Measurements from ENCODE around the gene RAB7A.
"Not testable (repeated sequence)": the region's sequence is repeated elsewhere in the genome, so short reads cannot be mapped to it uniquely, and the experiment has no call there.

Gene RAB7A

GRCh38 chr3:128710816-128711433 lies 15.1 kb upstream of the RAB7A start:
- Histone ChIP-seq H3K4me3 (no peak overlapping the region), H3K27ac (no peak overlapping the region)
- DNase-seq (ENCODE audit: low spot score), result no peak
- no peak for TF ChIP-seq CTCF (IDR thresholded peaks at IDR 0.05)

GRCh38 chr3:128712848-128713247 lies 13.1 kb upstream of the RAB7A start:
- DNase-seq (ENCODE audit: low spot score), result no peak
- no peak for TF ChIP-seq CTCF (IDR thresholded peaks at IDR 0.05)
- Histone ChIP-seq H3K27ac (no peak overlapping the region), H3K4me3 (no peak overlapping the region)

DNA sequence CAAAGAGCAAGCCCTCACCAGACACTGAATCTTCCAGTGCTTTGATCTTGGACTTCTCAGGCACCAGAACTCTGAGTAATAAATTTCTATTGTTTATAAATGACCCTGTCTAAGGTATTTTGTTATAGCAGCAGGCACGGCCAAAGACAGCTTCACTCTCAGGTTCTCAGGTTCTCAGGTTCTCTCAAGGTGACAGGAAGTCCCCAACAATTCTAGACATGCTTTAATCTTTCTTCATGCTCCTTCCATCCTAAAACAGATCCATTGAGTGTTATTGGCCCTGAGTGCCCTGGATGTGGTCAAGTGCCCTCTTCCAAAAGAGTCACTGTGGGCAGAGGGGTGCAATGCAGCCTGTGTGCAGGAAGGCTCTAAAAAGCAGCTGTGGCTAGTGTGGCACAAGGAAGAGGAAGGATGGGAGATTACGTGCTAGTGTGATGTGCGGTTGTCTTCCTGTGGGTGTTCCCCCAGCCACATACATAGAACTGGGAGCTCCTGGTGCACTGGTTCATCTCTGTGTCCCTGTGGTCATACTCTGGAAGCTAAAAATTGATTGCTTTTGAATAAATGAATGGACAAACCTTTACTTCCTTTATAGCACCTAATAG lies 11.0 kb upstream of the RAB7A start:
- Histone ChIP-seq H3K27ac (no peak overlapping the region), H3K4me3 (no peak overlapping the region)
- TF ChIP-seq CTCF (IDR thresholded peaks at IDR 0.05), result no peak
- no peak for DNase-seq (ENCODE audit: low spot score)

GRCh38 chr3:128718892-128719291 lies 7.1 kb upstream of the RAB7A start:
- not testable (repeated sequence) for H3K4me3 ChIP-seq; H3K27ac ChIP-seq; DNase-seq (ENCODE audit: low spot score)

- DNase-seq (ENCODE audit: low spot score), result no peak
- H3K4me3 ChIP-seq, result no peak overlapping the region
- no peak overlapping the region for H3K27ac ChIP-seq
- no peak for TF ChIP-seq CTCF (IDR thresholded peaks at IDR 0.05)
Observed at GRCh38 chr3:128720891-128721290, 5.1 kb upstream of the RAB7A start.

DNA sequence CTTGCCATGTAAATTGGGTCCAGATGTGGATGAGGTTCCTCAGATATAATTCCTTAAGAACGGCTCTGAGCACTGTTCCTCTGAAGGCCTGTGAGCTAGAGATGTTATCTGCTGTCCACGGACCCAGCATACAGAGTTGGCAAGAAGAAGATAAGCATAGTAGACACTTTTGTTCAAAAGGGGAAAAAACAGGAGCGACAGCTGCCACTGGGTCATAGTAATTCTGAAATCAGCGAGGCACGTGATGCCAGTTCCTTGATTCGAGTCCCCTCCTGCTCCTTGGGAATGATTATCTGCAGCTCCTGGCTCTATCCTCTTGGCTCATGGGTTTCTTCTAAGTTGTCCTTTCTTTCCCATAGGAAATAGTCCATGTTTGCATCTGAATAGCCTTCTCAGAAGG lies 2.5 kb upstream of the RAB7A start:
- Histone ChIP-seq H3K4me3 (no peak overlapping the region), H3K27ac (no peak overlapping the region)
- no peak for DNase-seq (ENCODE audit: low spot score)
- TF ChIP-seq CTCF (IDR thresholded peaks at IDR 0.05), result no peak

DNA sequence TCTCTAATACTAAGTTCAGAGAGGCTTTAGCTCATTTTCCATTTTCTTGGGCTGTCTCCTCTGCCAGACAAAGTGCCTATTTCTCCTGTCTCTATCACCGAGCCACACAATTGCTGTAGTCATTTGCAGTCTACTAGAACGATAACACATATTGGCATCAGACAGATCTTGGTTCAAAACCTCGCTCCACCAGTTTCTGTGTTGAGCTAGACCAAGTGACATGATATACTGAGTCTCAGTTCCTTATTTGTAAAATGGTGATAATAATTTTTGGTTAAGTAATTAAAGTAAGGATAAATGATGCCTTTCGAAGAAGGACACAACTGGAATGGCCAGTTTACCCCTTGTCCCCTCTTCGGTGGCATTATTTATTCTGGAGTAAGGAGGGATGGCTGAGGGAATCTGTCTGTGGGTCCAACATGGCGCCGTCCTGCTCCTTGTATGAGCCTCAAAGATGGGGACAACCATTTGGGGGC lies 398 bp upstream of the RAB7A start:
- no peak for TF ChIP-seq CTCF (IDR thresholded peaks at IDR 0.05)
- no peak for DNase-seq (ENCODE audit: low spot score)
- Histone ChIP-seq H3K4me3 (peak overlapping the region; percentile 83), H3K27ac (peak overlapping the region; percentile 89 to 100)

Measured in coronary artery (tissue), 2 donors.